Measurements from ENCODE around the gene ARMC9. TPM values are rescaled to one million over a fixed set of nuclear protein-coding genes. Genes with fewer than 3 reads are reported as not detected.
"Not testable (repeated sequence)": the region's sequence is repeated elsewhere in the genome, so short reads cannot be mapped to it uniquely, and the experiment has no call there.

Gene ARMC9
- total RNA-seq, 4 donors from 2014 or later: 6.5 to 11.5 (median 9.3) TPM

DNA sequence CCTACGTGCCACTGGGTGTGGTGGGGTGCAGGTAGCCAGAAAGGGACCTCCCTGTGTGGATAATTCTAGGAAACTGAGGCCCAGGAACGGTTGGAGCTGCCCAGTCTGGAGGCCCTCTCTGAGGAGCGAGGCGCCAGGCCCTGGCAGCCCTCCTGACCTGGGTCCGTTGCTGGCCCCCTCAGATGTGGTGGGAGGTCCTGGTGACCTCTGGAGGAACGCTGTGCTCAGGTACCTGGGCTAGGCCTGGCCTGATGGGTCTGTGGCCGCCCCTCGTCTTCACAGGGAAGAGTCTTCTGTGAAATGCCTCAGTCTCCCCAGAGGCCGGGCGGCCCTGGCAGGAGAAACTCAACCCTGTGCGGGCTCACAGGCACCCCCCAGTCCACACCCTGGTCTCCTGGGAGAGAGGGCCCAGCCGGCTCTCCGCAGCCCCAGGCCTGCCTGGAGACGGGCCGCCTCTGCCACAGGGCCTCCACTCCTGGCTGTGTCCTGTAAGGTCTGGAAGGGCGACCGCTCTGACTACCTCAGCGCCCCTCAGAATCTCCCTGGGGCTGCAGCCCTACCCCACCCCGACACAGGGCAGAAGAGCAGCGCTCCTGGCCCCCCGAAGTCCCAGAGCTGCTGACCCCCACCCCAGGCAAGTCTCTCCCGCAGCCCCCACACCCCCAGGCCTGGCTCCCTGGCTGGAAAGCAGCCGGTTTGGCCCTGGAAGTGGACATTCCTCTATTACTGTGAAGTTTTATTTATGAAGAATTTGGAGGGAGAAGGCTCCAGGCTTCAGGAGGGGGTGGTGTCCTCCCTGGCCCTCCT, 200.8 kb downstream of the ARMC9 start:
- WGBS: 79% methylated on average over 5 of the region's 23 CpGs
- H3K9me3 ChIP-seq: no peaks in the 10 kb centered on the region
- H3K4me3 ChIP-seq: no peak overlapping the region
- DNase-seq (ENCODE audit: low spot score in 2 of 2): no peak
- no peaks in the 10 kb centered on the region for H3K36me3 ChIP-seq
- H3K27me3 ChIP-seq: peaks cover 25% of the 10 kb centered on the region
- no peak overlapping the region for H3K27ac ChIP-seq
- peaks cover 28% of the 10 kb centered on the region for H3K4me1 ChIP-seq
- TF ChIP-seq, protein P1, sequence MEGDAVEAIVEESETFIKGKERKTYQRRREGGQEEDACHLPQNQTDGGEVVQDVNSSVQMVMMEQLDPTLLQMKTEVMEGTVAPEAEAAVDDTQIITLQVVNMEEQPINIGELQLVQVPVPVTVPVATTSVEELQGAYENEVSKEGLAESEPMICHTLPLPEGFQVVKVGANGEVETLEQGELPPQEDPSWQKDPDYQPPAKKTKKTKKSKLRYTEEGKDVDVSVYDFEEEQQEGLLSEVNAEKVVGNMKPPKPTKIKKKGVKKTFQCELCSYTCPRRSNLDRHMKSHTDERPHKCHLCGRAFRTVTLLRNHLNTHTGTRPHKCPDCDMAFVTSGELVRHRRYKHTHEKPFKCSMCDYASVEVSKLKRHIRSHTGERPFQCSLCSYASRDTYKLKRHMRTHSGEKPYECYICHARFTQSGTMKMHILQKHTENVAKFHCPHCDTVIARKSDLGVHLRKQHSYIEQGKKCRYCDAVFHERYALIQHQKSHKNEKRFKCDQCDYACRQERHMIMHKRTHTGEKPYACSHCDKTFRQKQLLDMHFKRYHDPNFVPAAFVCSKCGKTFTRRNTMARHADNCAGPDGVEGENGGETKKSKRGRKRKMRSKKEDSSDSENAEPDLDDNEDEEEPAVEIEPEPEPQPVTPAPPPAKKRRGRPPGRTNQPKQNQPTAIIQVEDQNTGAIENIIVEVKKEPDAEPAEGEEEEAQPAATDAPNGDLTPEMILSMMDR (IDR thresholded peaks at IDR 0.05): no peak
- no peak for TF ChIP-seq POLR2A (IDR thresholded peaks at IDR 0.05)
- TF ChIP-seq POLR2AphosphoS5 (IDR thresholded peaks at IDR 0.05): no peak
- no peak for TF ChIP-seq EP300 (IDR thresholded peaks at IDR 0.05)

DNA sequence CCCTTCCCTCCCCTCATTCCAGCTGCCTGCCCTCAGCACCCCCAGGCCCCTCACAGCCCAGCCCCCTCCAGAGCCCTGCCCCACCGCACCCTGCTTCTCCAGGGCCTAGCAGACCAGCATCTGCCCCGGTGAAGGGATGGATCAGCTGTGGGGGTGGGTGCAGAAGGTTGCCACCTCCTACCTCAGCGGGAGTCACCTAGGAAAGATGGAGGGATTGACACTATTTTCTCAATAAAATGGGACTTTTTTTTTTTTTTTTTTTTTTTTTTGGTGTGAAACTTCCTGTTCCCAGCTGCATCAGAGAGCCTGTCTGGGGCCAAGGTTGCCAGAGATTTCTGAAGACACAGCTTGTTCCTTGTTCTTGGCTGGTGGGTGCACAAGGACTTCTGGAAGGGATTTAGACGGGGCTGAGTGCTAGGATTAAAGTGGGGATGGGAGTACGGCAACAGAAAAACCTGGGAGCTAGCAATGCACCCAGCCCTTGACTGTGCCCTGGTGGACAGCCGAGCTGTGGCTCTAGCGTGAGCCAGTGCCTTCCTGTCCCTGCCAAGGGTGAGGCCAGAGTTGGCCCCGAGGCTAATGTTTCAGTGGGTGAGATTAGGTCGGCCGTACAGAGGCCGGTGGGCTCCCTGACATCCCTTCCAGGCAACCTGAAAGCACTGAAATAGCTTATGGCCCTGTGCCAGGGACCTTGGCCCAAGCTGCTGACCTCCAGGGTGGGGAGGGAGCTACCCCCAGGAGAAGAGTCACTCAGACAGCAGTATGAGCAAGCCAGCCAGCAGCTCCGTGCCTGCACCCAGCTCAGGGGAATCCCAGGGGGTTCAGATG, 201.6 kb downstream of the ARMC9 start:
- H3K36me3 ChIP-seq: no peaks in the 10 kb centered on the region
- peaks cover 25% of the 10 kb centered on the region for H3K4me1 ChIP-seq
- 54% methylated on average over 8 of the region's 12 CpGs for WGBS
- peaks cover 16% of the 10 kb centered on the region for H3K27me3 ChIP-seq
- H3K9me3 ChIP-seq: no peaks in the 10 kb centered on the region
- no peak overlapping the region for H3K4me3 ChIP-seq
- H3K27ac ChIP-seq: no peak overlapping the region
- TF ChIP-seq POLR2A (IDR thresholded peaks at IDR 0.05) (no peak), POLR2AphosphoS5 (IDR thresholded peaks at IDR 0.05) (no peak), EP300 (IDR thresholded peaks at IDR 0.05) (no peak)
- TF ChIP-seq, protein P1 (IDR thresholded peaks at IDR 0.05): no peak
- DNase-seq (ENCODE audit: low spot score in 2 of 2): no peak

DNA sequence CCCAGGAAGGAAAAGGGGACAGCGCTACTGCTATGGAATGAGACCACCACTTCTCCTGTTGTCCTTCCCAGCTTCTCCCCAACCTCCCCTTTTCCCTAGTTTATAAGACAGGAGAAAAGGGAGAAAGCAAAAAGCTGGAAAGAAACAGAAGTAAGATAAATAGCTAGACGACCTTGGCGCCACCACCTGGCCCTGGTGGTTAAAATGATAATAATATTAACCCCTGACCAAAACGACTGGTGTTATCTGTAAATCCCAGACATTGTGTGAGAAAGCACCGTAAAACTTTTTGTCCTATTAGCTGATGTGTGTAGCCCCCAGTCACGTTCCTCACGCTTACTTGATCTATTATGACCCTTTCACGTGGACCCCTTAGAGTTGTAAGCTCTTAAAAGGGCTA, 202.2 kb downstream of the ARMC9 start:
- H3K27ac ChIP-seq; H3K9me3 ChIP-seq; DNase-seq (ENCODE audit: low spot score in 2 of 2); H3K4me3 ChIP-seq; H3K36me3 ChIP-seq: not testable (repeated sequence)
- 55% methylated on average over 8 of the region's 8 CpGs for WGBS
- peaks cover 10% of the 10 kb centered on the region for H3K27me3 ChIP-seq
- H3K4me1 ChIP-seq: peaks cover 22% of the 10 kb centered on the region

DNA sequence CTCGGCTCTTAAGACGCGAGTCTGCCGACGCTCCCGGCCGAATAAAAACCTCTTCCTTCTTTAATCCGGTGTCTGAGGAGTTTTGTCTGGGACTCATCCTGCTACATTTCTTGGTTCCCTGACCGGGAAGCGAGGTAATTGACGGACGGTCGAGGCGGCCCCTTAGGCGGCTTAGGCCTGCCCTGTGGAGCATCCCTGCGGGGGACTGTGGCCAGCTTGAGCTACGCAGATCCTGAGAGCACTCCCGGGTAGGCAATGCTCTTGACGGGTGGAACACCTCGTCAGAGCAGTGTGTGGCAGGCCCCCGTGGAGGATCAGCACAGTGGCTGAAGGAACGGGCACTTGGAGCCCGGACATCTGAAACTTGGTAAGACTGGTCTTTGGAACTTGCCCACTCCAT, 202.7 kb downstream of the ARMC9 start:
- H3K9me3 ChIP-seq; DNase-seq (ENCODE audit: low spot score in 2 of 2); H3K4me3 ChIP-seq; H3K27ac ChIP-seq; H3K27me3 ChIP-seq; H3K36me3 ChIP-seq: not testable (repeated sequence)
- 88% methylated on average over 23 of the region's 23 CpGs for WGBS
- H3K4me1 ChIP-seq: peaks cover 18% of the 10 kb centered on the region

DNA sequence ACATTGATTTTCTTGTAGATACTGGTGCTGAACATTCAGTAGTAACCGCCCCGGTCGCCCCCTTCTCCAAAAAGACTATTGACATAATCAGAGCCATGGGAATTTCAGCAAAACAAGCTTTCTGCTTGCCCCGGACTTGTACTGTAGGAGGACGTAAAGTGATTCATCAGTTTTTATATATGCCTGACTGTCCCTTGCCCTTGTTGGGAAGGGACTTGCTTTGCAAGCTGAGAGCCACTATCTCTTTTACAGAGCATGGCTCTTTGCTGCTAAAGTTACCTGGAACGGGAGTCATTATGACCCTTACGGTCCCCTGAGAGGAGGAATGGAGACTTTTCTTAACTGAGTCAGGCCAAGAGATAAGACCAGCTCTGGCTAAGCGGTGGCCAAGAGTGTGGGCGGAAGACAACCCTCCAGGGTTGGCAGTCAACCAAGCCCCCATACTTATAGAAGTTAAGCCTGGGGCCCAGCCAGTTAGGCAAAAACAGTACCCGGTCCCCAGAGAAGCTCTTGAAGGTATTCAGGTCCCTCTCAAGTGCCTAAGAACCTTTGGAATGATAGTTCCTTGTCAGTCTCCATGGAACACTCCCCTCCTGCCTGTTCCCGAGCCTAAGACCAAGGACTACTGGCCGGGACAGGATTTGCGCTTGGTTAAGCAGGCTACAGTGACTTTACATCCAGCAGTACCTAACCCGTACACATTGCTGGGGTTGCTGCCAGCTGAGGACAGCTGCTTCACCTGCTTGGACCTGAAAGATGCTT, 205.2 kb downstream of the ARMC9 start:
- H3K27me3 ChIP-seq, H3K4me3 ChIP-seq, H3K27ac ChIP-seq: not testable (repeated sequence)

DNA sequence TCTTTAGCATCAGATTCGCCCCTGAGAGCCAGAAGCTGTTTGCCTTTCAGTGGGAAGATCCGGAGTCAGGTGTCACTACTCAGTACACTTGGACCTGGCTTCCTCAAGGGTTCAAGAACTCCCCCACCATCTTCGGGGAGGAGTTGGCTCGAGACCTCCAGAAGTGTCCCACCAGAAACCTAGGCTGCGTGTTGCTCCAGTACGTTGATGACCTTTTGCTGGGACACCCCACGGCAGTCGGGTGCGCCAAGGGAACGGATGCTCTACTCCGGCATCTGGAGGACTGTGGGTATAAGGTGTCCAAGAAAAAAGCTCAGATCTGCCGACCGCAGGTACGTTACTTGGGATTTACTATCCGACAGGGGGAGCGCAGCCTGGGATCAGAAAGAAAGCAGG, 205.8 kb downstream of the ARMC9 start:
- peaks cover 15% of the 10 kb centered on the region for H3K4me1 ChIP-seq
- H3K4me3 ChIP-seq; H3K9me3 ChIP-seq; H3K27ac ChIP-seq; H3K27me3 ChIP-seq; H3K36me3 ChIP-seq; DNase-seq (ENCODE audit: low spot score in 2 of 2): not testable (repeated sequence)
- WGBS: 71% methylated on average over 15 of the region's 16 CpGs

More for the DNA sequence above, 205.2 kb downstream of the ARMC9 start:
- peaks cover 15% of the 10 kb centered on the region for H3K4me1 ChIP-seq
- not testable (repeated sequence) for H3K9me3 ChIP-seq; DNase-seq (ENCODE audit: low spot score in 2 of 2); H3K36me3 ChIP-seq
- 76% methylated on average over 10 of the region's 14 CpGs for WGBS

All from suprapubic skin (tissue), 4 donors.